Neuron (in vitro differentiated cells): ENCODE results near the gene MTHFD1.
"Not testable (repeated sequence)": the region's sequence is repeated elsewhere in the genome, so short reads cannot be mapped to it uniquely, and the experiment has no call there.

Experiments
- H2AFZ ChIP-seq: one replicate; pipeline ENCODE4 v1.6.1; 2013; ENCODE audit warnings: low read depth, mild to moderate bottlenecking, inconsistent platforms, low read length, moderate library complexity
- H3K27me3 ChIP-seq: one replicate; pipeline ENCODE4 v1.6.1; 2013; ENCODE audit warnings: low read length; ENCODE audit not compliant: insufficient read depth
- H3K36me3 ChIP-seq: one replicate; pipeline ENCODE4 v1.6.1; 2013; ENCODE audit warnings: low read length; ENCODE audit not compliant: insufficient read depth
- H3K4me1 ChIP-seq: one replicate; pipeline ENCODE4 v1.6.1; 2013; ENCODE audit warnings: low read length; ENCODE audit not compliant: insufficient read depth
- H3K4me3 ChIP-seq: 2 replicates; pipeline ENCODE4 v1.5.1; 2013; ENCODE audit warnings: mild to moderate bottlenecking, low read length, moderate library complexity
- H3K9me3 ChIP-seq: one replicate; pipeline ENCODE4 v1.6.1; 2013; ENCODE audit warnings: low read length

Gene MTHFD1

DNA sequence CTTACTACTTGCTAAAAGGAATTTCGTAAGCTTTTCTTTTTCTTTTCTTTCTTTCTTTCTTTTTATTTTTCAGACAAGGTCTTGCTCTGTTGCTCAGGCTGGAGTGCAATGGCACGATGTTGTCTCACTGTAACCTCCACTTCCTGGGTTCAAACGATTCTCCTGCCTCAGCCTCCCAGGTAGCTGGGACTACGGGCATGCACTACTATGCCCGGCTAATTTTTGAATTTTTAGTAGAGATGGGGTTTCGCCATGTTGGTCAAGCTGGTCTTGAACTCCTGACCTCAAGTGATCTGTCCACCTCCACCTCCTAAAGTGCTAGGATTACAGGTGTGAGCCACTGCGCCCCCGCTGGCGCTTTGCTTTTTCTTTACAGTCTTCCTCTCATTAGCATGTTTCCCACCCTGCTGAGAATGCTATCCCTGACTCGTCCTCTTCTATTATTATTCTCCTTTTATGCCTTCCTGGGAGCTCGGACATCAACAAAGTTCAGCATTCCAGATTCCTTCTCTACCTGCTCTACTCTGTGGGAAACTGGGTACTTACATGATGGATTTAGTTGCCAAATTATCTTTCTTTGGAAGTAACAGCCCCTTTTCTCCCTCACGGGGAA is 3.1 kb downstream of the MTHFD1 start:
- H3K9me3 ChIP-seq = no peaks in the 10 kb centered on the region
- peaks cover 6% of the 10 kb centered on the region for H3K4me1 ChIP-seq
- no peak overlapping the region for H2AFZ ChIP-seq
- no peak overlapping the region for H3K4me3 ChIP-seq
- H3K27me3 ChIP-seq = no peaks in the 10 kb centered on the region
- H3K36me3 ChIP-seq = peaks cover 5% of the 10 kb centered on the region

DNA sequence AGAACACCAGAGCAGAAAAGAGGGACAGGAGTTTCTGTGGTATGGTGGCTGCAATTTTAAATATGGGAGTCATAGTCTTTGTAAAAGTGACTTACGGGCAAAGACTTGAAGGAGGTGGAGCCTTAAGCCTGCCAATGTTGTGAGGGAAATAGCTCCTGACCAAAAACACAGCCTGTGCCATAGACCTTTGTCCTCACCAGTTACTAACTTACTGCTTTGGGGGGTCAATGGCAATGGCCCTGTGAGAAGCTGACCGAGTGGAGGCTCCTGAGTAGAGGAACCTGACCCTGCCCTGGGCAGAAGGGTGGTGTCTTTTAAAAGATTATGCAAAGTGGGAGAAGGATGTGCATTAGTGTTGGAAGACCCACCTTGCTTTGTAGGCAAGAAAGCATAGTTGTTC is 3.8 kb downstream of the MTHFD1 start:
- Histone ChIP-seq H3K36me3 (peaks cover 5% of the 10 kb centered on the region), H3K4me3 (no peak overlapping the region), H3K4me1 (peaks cover 6% of the 10 kb centered on the region), H3K27me3 (no peaks in the 10 kb centered on the region), H3K9me3 (no peaks in the 10 kb centered on the region), H2AFZ (no peak overlapping the region)

DNA sequence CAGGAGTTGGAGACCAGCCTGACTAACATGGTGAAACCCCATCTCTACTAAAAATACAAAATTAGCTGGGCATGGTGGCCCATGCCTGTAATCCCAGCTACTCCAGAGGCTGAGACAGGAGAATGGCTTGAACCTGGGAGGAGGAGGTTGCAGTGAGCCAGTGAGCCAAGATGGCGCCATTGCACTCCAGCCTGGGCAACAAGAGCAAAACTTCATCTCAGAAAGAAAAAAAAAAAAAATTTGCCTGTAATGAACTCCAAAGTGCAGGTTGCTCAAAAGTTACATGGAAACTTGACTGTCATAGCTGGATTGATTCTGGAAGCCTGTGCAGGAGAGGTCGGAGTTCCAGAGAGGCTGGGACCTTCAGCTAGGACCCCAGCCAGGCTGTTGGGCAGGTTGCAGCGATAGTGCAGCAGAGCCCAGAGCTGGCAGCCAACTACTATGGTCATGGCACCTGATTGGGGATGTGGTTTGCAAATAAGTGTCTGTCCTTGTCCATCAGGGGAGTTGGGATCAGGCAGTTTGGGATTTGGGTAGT is 5.1 kb downstream of the MTHFD1 start:
- not testable (repeated sequence) for H3K36me3 ChIP-seq, H3K4me1 ChIP-seq, H3K9me3 ChIP-seq

DNA sequence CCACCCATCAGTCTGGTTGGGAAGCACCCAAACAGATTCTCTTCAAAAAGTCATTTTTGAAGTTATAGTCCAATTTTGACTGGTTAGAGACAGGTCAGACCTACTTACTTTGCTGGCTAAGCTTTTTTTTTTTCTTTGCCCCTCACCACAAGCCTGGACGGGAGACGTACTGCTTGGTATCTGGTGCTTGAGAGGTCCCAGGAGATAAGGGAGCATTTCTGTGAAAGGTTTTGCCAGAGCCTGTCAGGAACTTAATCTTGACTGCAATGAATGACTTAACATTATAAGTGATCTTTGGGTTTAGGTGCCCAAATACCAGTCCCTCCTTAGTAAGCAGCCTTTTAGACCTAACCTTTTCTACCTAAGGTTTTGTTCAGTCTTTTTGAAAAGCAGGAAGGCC is 6.3 kb downstream of the MTHFD1 start:
- Histone ChIP-seq H3K4me3 (no peak overlapping the region), H3K9me3 (no peaks in the 10 kb centered on the region), H3K36me3 (peaks cover 5% of the 10 kb centered on the region), H3K4me1 (no peaks in the 10 kb centered on the region), H3K27me3 (no peaks in the 10 kb centered on the region), H2AFZ (no peak overlapping the region)

More for the DNA sequence above, 5.1 kb downstream of the MTHFD1 start:
- H3K4me3 ChIP-seq, H3K27me3 ChIP-seq, H2AFZ ChIP-seq: not testable (repeated sequence)

DNA sequence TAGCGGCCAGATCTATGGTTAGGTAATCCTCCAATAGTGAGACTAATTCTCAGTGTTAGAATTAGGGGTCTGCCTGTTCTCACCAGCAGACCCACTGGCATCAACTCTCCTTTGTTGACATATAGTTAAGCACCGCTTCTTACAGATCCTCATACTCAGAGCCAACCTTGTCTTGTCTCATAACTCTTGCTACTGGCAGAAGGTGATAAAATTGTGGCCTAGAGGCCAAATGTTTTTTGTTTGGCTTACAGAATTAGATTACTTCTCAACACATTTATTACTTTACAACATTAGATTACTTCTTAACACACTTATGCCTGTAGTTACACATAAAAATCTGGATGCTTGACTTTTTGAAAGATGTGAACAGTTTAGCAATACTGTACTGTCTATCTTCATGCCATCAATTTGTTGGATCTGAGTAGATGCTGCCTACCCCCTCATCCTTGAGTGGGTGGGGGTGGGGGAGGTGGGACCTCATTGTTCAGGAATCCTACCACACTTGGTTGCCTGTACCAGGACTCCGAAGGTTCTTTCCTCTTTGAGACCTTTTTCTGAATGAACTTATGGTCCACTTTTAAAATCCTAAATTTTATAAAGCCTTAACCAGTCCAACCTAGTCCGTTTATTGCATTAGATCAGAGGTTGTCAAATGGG is 7.0 kb downstream of the MTHFD1 start:
- Histone ChIP-seq H2AFZ (no peak overlapping the region), H3K4me3 (no peak overlapping the region), H3K4me1 (no peaks in the 10 kb centered on the region), H3K9me3 (no peaks in the 10 kb centered on the region), H3K27me3 (no peaks in the 10 kb centered on the region), H3K36me3 (peaks cover 5% of the 10 kb centered on the region)

DNA sequence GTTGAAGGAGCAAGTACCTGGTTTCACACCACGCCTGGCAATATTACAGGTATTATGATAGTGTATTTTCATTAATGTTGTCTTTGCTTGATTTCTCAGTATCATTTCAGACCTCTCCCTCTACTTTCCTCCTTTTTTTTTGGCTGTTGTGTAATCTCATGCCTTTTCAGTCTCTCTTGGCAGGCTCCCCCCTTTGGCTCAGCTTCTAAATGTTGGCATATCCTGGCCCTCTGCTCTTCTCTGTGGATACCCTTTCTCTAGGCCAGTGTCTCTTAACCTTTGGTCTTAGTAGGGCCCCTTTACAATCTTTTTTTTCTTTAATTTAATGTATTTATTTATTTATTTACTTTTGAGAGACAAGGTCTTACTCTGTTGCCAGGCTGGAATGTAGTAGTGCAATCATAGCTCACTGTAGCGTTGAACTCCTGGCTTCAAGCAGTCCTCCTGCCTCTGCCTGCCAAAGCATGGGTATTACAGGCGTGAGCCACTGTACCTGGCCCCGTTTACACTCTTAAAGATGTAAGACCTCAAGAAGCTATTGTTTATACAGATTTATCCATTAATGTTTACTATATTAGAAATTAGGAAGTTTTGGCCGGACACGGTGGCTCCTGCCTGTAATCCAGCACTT is 12.8 kb downstream of the MTHFD1 start:
- H2AFZ ChIP-seq = no peak overlapping the region
- no peak overlapping the region for H3K4me3 ChIP-seq
- H3K27me3 ChIP-seq = no peaks in the 10 kb centered on the region
- H3K9me3 ChIP-seq = no peaks in the 10 kb centered on the region
- peaks cover 8% of the 10 kb centered on the region for H3K36me3 ChIP-seq
- H3K4me1 ChIP-seq = no peaks in the 10 kb centered on the region

DNA sequence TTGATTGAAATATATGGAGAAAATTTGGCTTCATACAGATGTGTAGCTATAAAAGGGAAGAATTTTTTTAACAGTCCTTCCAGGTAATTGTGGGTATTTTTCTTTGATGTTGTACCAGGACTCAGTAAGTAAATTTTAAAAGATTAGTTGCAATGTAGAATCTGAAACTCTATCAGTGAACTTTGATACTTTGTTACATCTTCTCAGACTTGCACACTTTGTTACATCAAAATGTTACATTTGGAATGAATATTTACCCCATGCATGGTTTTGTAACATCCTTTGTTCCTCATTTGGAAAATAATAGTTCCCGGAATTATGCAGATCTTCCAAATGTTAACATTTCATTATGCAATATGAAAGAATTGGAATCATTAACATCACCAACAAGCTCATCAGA is 13.8 kb downstream of the MTHFD1 start:
- Histone ChIP-seq H3K9me3 (no peaks in the 10 kb centered on the region), H3K4me3 (no peak overlapping the region), H3K36me3 (peaks cover 8% of the 10 kb centered on the region), H2AFZ (no peak overlapping the region), H3K4me1 (no peaks in the 10 kb centered on the region), H3K27me3 (no peaks in the 10 kb centered on the region)

DNA sequence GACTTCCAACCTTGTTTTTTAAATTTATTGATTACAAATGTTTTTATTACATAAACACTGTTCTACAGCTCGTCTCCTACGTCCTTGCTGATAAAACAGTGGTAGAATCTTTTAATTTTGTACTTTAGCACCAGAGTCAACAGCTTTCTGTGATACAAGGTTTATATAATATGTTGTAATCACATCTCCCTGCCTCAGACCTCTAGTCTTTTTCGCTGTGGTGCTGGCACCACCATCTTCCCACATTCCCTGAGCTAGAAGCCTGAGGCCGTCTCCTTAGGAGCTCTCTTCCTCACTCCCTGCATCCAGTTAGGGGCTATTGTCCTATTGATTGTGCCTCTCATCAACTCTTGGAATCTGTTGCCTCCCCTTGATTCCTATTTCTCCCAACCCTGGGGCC is 17.1 kb downstream of the MTHFD1 start:
- Histone ChIP-seq H2AFZ (no peak overlapping the region), H3K27me3 (no peaks in the 10 kb centered on the region), H3K36me3 (peaks cover 10% of the 10 kb centered on the region), H3K4me3 (no peak overlapping the region), H3K9me3 (no peaks in the 10 kb centered on the region), H3K4me1 (no peaks in the 10 kb centered on the region)

DNA sequence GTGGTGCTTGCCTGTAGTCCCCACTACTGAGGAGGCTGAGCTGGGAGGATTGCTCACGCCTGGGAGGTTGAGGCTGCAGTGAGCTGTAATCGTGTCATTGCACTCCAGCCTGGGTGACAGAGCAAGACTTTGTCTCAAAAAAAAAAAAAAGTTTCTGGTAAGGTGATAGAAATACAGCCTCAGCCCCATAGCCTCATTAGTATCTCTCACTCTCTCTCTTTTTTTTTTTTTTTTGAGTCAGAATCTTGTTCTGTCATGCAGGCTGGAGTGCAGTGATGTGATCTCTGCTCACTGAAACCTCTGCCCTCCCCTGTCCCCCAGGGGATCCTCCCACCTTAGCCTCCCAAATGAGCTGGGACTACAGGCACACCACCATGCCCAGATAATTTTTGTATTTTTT is 19.2 kb downstream of the MTHFD1 start:
- Histone ChIP-seq H2AFZ (no peak overlapping the region), H3K27me3 (no peaks in the 10 kb centered on the region), H3K4me3 (no peak overlapping the region), H3K9me3 (no peaks in the 10 kb centered on the region), H3K4me1 (peaks cover 4% of the 10 kb centered on the region), H3K36me3 (peaks cover 13% of the 10 kb centered on the region)

DNA sequence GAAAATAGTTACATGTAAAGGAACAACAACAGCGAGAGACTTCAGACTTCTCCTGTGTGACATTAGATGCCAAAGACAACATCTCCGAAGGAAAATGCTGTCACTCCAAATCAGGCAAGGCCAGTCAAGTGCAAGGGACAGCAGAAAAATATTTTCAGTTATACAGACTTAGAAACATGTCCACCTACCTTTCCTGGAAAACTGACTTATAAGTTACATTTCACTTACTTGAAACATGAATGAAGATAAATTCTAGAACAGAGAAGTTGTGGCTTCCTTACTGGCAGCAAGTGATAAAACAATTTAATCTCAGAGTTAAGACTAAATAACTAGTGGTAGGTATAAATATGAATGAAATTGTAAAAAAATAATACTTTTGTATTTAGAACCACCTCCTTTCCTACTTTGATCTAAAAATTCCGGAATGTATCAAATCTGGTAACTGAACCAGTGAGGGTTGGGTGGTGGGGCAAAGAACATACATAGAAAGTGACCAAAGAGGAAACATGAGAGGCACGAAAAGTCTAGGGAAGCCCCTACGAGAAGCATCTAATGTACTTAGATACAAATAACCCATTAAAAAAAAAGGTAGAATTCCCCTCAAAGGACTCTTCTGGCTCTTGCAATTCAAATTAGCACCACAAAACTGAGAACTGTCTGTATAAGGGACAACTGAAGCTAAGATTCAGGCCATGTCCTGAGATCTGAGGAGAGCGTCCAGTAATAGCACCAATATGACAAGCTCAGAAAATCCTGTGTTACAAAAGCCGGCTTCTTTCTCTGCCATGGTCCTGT is 21.2 kb downstream of the MTHFD1 start:
- H2AFZ ChIP-seq = no peak overlapping the region
- H3K4me1 ChIP-seq = peaks cover 4% of the 10 kb centered on the region
- H3K36me3 ChIP-seq = peaks cover 12% of the 10 kb centered on the region
- H3K9me3 ChIP-seq = no peaks in the 10 kb centered on the region
- H3K27me3 ChIP-seq = no peaks in the 10 kb centered on the region
- H3K4me3 ChIP-seq = no peak overlapping the region

DNA sequence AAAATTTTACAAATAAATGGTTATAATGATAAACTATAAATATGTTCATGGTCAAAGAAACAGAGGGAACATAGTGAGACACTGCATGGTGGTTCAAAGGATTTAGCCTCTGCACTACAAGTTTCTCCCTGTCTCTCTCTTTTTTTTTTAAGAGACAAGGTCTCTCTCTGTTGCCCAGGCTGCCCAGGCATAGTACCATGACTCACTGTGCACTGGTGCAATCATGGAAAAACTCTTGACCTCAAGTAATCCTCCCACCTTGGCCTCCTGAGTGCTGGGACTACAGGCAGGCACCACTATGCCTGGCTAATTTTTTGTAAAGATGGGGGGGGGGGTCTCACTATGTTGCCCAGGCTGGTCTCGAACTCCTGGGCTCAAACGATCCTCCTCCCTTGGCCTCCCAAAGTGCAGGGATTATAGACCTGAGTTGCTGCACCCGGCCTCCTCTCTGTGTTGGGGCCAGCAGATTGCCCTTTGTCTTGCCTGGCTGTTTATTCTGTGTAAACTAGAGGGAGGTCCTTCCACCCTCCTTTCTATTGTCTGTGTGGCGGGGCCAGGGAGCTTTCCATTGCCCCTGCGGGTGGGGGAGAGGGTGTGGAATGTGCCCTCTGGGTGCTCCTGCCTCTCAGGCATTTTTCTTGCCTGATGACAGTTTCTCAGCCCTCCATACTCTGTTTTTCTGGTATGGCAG is 22.1 kb downstream of the MTHFD1 start:
- Histone ChIP-seq H3K27me3 (no peaks in the 10 kb centered on the region), H2AFZ (no peak overlapping the region), H3K36me3 (peaks cover 15% of the 10 kb centered on the region), H3K4me3 (no peak overlapping the region), H3K4me1 (peaks cover 4% of the 10 kb centered on the region), H3K9me3 (no peaks in the 10 kb centered on the region)

DNA sequence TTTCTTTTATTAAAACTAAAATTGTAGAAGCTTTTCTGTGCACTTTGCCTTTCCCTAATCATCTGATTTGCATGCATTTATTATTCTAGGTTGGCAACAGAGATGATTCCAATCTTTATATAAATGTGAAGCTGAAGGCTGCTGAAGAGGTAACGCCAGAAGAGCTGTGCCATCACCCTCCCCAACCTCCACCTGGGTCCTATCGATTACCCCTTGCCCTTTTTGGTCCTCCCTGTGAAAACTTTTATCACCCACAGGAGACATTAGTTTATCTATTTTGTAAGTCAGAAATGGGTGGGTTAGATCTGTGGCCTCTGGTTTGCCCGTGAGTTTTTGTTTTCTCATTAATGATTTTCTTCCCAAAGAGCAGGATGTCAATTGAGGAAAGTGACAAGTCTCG is 22.8 kb downstream of the MTHFD1 start:
- H3K27me3 ChIP-seq = no peaks in the 10 kb centered on the region
- peaks cover 4% of the 10 kb centered on the region for H3K4me1 ChIP-seq
- peaks cover 21% of the 10 kb centered on the region for H3K36me3 ChIP-seq

More for the DNA sequence above, 22.8 kb downstream of the MTHFD1 start:
- no peak overlapping the region for H2AFZ ChIP-seq
- no peak overlapping the region for H3K4me3 ChIP-seq
- H3K9me3 ChIP-seq = no peaks in the 10 kb centered on the region
